Activated CD8-positive, alpha-beta T cell treated with anti-CD3 and anti-CD28 coated beads, Interleukin-2, amount 10 ng/mL, durations not matched to agents 7 days and 5 days (primary cell): Measurements from ENCODE around the gene ARHGEF4. TPM values are rescaled to one million over a fixed set of nuclear protein-coding genes. Genes with fewer than 3 reads are reported as not detected.

Experiments used
- ATAC-seq: fragments of 150-1000 bp; cut with Tn5 transposase; one replicate; pipeline ENCODE4 v1.10.0; 2021; ENCODE audit warnings: moderate library complexity
- CTCF ChIA-PET: fragments of 350-600 bp; sonication (Branson Sonifier 250); formaldehyde crosslinking; loops from one replicate; lab custom pipeline; 2021; ENCODE audit warnings: antibody characterized with exemption; lab: Charles Lee
- POLR2A ChIA-PET: fragments of 350-600 bp; sonication (Branson Sonifier 250); formaldehyde crosslinking; loops from one replicate; lab custom pipeline; 2021; ENCODE audit warnings: antibody characterized with exemption; lab: Charles Lee
- DNase-seq: peaks from one replicate; pipeline ENCODE4 v3.0.0-alpha.2; 2020
- H3K27ac Mint-ChIP-seq: one replicate; pipeline ENCODE4 v1.8.0; 2021; ENCODE audit warnings: mild to moderate bottlenecking, mixed read lengths
- H3K27me3 Mint-ChIP-seq: one replicate; pipeline ENCODE4 v1.8.0; 2021; ENCODE audit warnings: low read depth, mixed read lengths
- H3K36me3 Mint-ChIP-seq: one replicate; pipeline ENCODE4 v1.8.0; 2021; ENCODE audit warnings: low read depth, mixed read lengths
- H3K4me1 Mint-ChIP-seq: one replicate; pipeline ENCODE4 v1.8.0; 2021; ENCODE audit warnings: low read depth, mixed read lengths
- H3K4me3 Mint-ChIP-seq: one replicate; pipeline ENCODE4 v1.8.0; 2021; ENCODE audit warnings: mild to moderate bottlenecking, mixed read lengths
- H3K9me3 Mint-ChIP-seq: one replicate; pipeline ENCODE4 v1.8.0; 2022; ENCODE audit warnings: mixed read lengths; ENCODE audit not compliant: insufficient read depth
- total RNA-seq, 2 experiments: library from RNA; stranded (reverse); gene quantifications; one replicate each; pipeline ENCODE4 v1.2.3, GENCODE V29; 2021

The ARHGEF4 gene
- total RNA-seq, 2 experiments from 2014 or later = 2.9 to 3.3 TPM

GRCh38 chr2:130839011-130839780 lies 2.5 kb downstream of the ARHGEF4 start:
- ChIA-PET CTCF (no interaction called here), POLR2A (no interaction called here)
- Mint-ChIP-seq H3K4me3 (no peak overlapping the region), H3K27ac (no peak overlapping the region), H3K4me1 (peaks cover 2% of the 10 kb centered on the region), H3K36me3 (no peaks in the 10 kb centered on the region), H3K9me3 (no peaks in the 10 kb centered on the region), H3K27me3 (peaks cover 39% of the 10 kb centered on the region)
- ATAC-seq (no peak), DNase-seq (no peak)

GRCh38 chr2:130840506-130840905 lies 3.8 kb downstream of the ARHGEF4 start:
- ATAC-seq (no peak), DNase-seq (no peak)
- Mint-ChIP-seq H3K27ac (no peak overlapping the region), H3K4me3 (no peak overlapping the region), H3K27me3 (peaks cover 28% of the 10 kb centered on the region), H3K36me3 (no peaks in the 10 kb centered on the region), H3K4me1 (peaks cover 2% of the 10 kb centered on the region), H3K9me3 (no peaks in the 10 kb centered on the region)
- ChIA-PET CTCF (no interaction called here), POLR2A (no interaction called here)

DNA sequence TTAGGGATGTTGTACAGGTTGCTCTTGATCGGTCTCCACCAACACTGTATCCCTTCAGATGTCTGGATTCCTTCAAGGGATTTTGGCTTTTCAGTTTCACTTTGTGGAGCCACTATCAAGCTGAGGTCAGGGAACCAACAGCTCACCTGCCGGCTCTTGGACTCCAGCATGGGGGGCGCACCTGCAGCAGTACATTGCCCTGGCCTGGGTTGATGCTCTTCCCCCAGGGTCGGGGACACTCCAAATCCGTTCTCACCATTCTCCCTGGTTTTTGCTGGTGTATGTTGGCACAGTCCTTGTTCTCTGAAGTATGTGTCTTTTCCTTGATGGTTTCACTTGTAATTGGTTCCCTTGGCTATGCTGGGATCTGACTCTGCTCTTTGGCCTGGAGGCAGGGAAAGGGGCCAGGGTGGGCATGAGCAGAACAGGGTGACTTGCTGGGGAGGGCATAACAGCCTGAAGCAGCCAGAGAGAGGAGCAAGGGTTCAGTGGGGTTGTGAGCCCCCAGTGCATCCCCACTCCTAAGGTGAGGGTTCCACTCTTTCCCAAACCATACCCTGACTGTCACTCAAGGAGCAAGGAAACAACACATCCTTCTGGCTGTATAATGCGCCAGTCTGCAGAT lies 5.1 kb downstream of the ARHGEF4 start:
- Mint-ChIP-seq H3K4me3 (no peak overlapping the region), H3K4me1 (no peaks in the 10 kb centered on the region), H3K27ac (no peak overlapping the region), H3K27me3 (peaks cover 18% of the 10 kb centered on the region), H3K9me3 (no peaks in the 10 kb centered on the region), H3K36me3 (no peaks in the 10 kb centered on the region)
- POLR2A ChIA-PET = interaction anchor here (0.6 kb wide), 1 partner anchor 109 kb away, joined by 3 read pairs; no protein-coding TSS in a partner anchor
- no peak for DNase-seq
- no peak for ATAC-seq
- CTCF ChIA-PET = no interaction called here

GRCh38 chr2:130842770-130843169 lies 6.1 kb downstream of the ARHGEF4 start:
- ATAC-seq (no peak), DNase-seq (no peak)
- Mint-ChIP-seq H3K27ac (no peak overlapping the region), H3K9me3 (no peaks in the 10 kb centered on the region), H3K27me3 (peaks cover 17% of the 10 kb centered on the region), H3K4me3 (no peak overlapping the region), H3K36me3 (no peaks in the 10 kb centered on the region), H3K4me1 (no peaks in the 10 kb centered on the region)
- CTCF ChIA-PET = interaction anchor here (0.9 kb wide), 1 partner anchor 31 kb away, joined by 5 read pairs; no protein-coding TSS in a partner anchor
- POLR2A ChIA-PET = no interaction called here

DNA sequence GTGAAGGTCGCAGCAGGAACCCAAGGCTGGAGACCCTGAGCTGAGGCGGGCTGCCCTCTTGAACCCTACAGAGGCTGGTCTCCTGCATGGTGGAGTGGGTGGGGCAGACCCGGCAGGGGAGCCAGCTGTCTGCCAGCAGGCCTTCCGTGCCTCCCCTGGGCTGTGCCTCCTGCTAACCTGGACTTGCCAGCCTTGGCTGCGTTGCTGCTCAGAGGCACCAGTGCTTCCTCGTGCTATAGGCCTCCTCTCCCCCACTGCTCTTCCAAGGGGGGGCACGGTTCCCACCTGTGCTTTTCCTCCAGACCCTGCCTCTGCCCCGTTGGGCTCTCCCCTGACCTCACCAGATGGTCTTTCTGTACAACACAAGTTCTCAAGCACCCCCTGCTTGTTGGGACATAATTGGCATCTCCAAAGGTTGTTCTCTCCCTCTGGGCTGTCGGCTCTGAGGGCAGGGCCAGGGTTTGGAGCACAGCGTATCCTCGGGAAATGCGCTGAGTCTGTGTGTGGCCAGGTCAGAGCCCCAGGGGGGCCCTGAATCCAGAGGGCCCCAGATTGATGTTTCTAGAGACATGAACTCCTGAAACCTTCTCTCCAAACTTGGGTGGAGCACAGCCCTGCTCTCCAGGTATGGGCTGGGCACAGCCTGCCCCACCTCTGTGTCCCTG lies 6.7 kb downstream of the ARHGEF4 start:
- H3K36me3 Mint-ChIP-seq = no peaks in the 10 kb centered on the region
- CTCF ChIA-PET = interaction anchor here (0.9 kb wide), 1 partner anchor 30 kb away, joined by 5 read pairs; no protein-coding TSS in a partner anchor

GRCh38 chr2:130844161-130844560 lies 7.4 kb downstream of the ARHGEF4 start:
- H3K27ac Mint-ChIP-seq = no peak overlapping the region
- CTCF ChIA-PET = interaction anchor here (1.0 kb wide), 1 partner anchor 47 kb away, joined by 3 read pairs; no protein-coding TSS in a partner anchor
- DNase-seq = no peak

More for the DNA sequence above, 6.7 kb downstream of the ARHGEF4 start:
- Mint-ChIP-seq H3K27ac (no peak overlapping the region), H3K4me3 (no peak overlapping the region), H3K9me3 (no peaks in the 10 kb centered on the region), H3K4me1 (no peaks in the 10 kb centered on the region), H3K27me3 (peaks cover 11% of the 10 kb centered on the region)
- ATAC-seq (no peak), DNase-seq (no peak)
- POLR2A ChIA-PET = no interaction called here

DNA sequence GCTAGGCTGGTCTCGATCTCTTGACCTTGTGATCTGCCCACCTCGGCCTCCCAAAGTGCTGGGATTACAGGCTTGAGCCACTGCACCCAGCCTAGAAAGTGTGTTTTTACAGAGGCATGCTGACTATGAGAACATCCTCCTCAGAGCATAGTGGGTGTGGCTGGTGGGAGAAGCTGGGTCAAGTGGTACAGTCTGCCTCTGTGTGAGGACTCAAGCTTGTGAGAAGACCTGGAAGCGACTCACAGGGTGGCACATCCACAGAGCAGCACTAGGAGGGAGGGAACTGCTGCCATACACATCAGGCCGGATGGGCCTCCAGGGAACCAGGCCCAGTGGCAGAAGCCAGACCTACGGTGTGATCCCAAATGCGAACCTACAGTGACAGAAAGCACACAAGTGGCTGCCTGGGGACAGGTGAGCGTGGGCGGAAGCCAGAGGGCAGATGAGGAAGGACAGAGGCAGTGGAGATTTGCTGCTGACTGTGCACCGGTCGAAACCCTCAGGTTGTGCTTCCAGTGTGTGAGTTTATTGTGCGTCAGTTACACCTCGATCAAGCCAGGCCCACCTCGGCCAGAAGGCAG lies 8.9 kb downstream of the ARHGEF4 start:
- DNase-seq (no peak), ATAC-seq (no peak)
- H3K27me3 Mint-ChIP-seq = no peaks in the 10 kb centered on the region
- H3K4me3 Mint-ChIP-seq = no peak overlapping the region
- no peaks in the 10 kb centered on the region for H3K9me3 Mint-ChIP-seq
- CTCF ChIA-PET = interaction anchor here (0.7 to 1.0 kb wide), 2 partner anchors 9 to 27 kb away, joined by 4 read pairs; no protein-coding TSS in a partner anchor
- POLR2A ChIA-PET = no interaction called here
- H3K4me1 Mint-ChIP-seq = no peaks in the 10 kb centered on the region
- no peak overlapping the region for H3K27ac Mint-ChIP-seq
- H3K36me3 Mint-ChIP-seq = no peaks in the 10 kb centered on the region

More at GRCh38 chr2:130844161-130844560, 7.4 kb downstream of the ARHGEF4 start:
- Mint-ChIP-seq H3K4me1 (no peaks in the 10 kb centered on the region), H3K36me3 (no peaks in the 10 kb centered on the region), H3K27me3 (peaks cover 4% of the 10 kb centered on the region), H3K9me3 (no peaks in the 10 kb centered on the region), H3K4me3 (no peak overlapping the region)
- ATAC-seq = no peak
- POLR2A ChIA-PET = no interaction called here

DNA sequence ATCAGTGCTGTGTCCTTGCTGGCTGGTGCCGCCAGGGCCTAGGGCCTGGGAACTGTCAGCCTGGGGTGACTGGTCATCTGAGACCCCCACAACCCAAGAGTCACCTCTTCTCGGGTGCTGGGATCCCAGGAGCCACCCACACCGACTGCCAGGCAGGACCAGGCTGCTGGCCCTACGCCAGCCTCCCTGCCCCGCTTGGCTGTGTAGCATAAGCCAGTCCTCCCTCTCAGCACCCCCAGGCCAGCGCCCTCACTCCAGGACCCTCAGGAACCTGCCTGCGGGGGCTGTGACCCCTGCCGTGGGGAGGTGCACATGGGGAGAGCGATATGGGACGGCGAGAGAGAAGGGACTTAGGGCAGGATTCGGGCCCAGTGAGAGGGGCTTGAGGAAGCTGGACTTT lies 9.5 kb downstream of the ARHGEF4 start:
- Mint-ChIP-seq H3K27ac (no peak overlapping the region), H3K36me3 (no peaks in the 10 kb centered on the region), H3K9me3 (no peaks in the 10 kb centered on the region), H3K4me1 (no peaks in the 10 kb centered on the region), H3K4me3 (no peak overlapping the region), H3K27me3 (no peaks in the 10 kb centered on the region)
- no peak for DNase-seq
- ChIA-PET CTCF (interaction anchor here (0.7 kb wide), 1 partner anchor 27 kb away, joined by 4 read pairs; no protein-coding TSS in a partner anchor), POLR2A (no interaction called here)
- ATAC-seq = no peak

- ATAC-seq = no peak
- Mint-ChIP-seq H3K36me3 (no peaks in the 10 kb centered on the region), H3K9me3 (no peaks in the 10 kb centered on the region), H3K4me3 (no peak overlapping the region), H3K27ac (no peak overlapping the region), H3K27me3 (no peaks in the 10 kb centered on the region), H3K4me1 (no peaks in the 10 kb centered on the region)
- POLR2A ChIA-PET = no interaction called here
- DNase-seq = no peak
- CTCF ChIA-PET = no interaction called here
Observed at GRCh38 chr2:130846686-130847375, 10.1 kb downstream of the ARHGEF4 start.

- POLR2A ChIA-PET = no interaction called here
- Mint-ChIP-seq H3K27ac (no peak overlapping the region), H3K4me3 (no peak overlapping the region), H3K36me3 (no peaks in the 10 kb centered on the region), H3K27me3 (no peaks in the 10 kb centered on the region), H3K4me1 (no peaks in the 10 kb centered on the region), H3K9me3 (no peaks in the 10 kb centered on the region)
- DNase-seq = no peak
- CTCF ChIA-PET = no interaction called here
- ATAC-seq = no peak
Observed at GRCh38 chr2:130847776-130848525, 11.2 kb downstream of the ARHGEF4 start.
